Pulmonary artery endothelial cell (primary cell): Measurements from ENCODE around the gene AVPR2. TPM values are rescaled to one million over a fixed set of nuclear protein-coding genes. Genes with fewer than 3 reads are reported as not detected.

Experiments
- DNase-seq: peaks from one replicate; pipeline ENCODE4 v3.0.0-alpha.2; 2011; ENCODE audit warnings: low read depth, low spot score
- total RNA-seq: library from RNA; depleted of rRNA; stranded (reverse); fragments of >200 nt; gene quantifications from 2 replicates; pipeline ENCODE4 v1.2.3, GENCODE V29; 2014

Gene AVPR2
- total RNA-seq, 1 donor from 2014 or later: not detected

DNA sequence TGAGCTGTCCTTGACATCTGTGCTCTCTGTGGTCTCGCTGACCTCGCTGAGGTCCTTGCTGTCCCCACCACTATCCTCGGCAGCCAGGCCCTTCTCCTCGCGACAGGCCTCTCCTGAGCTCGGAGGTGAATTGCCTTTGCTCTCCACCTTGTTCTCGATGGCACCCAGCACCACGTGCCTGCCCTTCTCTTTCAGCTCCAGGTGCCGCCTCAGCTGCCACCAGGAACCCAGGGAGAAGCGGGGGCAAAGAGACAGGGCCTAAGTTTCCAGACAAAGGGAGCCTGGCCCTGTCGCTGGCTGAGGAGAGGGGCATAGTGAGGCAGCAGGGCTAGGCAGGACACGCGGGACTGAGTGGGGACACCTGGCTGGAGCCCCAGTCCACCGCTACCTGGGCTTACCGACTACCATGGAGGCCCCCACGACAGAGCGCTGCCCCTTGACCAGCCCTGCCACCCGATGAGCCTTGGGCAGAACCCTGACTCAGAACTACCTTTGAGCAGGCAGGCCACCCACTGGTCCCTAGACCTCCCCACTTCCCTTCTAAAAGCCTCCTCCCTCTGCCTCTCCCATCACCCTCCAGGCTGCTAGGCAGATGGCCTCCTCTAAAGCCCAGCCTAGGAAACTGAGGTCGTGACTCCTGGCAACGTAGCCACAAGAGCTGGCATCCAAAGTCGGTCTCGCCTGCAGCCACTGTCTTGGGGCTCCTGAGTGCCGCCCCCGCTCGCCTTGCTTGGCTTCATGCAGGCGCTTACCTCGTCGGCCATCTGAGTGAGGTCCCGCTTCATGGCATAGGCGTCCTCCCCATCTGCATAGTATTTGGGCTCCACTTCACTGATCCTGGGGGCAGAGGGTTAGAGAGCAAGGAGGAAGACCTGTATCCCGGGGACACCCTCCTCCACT, 25.8 kb downstream of the AVPR2 start:
- no peak for DNase-seq

GRCh38 chrX:153931151-153931550, 26.7 kb downstream of the AVPR2 start:
- DNase-seq: no peak

DNA sequence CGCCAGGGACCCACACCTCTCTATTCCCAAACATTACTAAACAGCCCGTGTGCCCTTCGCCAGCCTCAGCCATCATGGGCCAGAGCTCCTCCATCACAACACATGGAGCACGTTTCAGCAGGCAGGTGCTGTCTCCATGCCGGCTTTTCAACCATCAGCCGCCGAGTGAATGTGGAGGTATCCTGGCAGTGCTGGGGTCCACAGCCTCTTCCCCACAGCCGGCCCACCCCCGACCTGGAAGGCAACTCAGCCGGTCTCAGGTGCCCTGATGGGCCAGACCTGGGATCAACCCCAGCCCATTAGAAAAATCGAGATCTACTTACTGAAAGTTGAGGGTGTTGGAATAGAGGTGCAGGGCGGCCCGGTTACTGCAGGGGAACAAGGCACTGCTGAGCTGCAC, 27.3 kb downstream of the AVPR2 start:
- no peak for DNase-seq

GRCh38 chrX:153932220-153932915, 27.9 kb downstream of the AVPR2 start:
- no peak for DNase-seq

- DNase-seq: no peak
Measured at GRCh38 chrX:153933748-153934147, 29.3 kb downstream of the AVPR2 start.

DNA sequence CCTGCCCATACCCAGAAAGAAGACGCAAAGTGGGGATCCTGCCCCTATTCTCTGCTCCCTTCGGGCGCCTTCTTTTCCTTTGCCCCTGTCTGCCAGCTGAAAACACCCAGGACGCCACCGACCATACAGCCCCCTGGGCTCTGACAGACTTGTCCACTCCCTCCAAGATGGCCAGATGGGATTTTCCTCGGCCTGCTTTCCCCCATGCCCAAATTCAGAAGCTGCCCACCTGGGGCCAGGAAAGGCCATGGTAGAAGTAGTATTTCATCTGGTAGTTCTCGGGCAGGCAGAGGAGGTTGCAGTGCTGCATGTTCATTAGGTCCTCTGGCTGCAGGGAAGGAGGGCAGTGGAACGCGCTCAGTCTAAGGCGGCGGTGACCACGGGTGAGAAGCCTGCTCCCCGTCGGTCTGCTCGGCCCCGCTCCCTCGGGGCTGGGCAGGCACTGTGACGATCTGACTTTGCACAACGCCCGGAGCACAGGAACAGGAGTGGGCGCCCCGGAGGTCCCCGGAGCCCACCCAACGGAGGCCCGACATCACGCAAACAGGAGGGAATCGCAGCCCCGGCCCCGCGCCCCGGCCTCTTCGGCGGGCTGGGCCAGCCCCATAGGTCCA, 29.8 kb downstream of the AVPR2 start:
- no peak for DNase-seq

- DNase-seq: no peak
Measured at GRCh38 chrX:153934762-153935325, 30.4 kb downstream of the AVPR2 start, which contains the start of gene NAA10. Gene NAA10, minus strand, starts transcription at chrX:153935037. Its CDS starts 133 bp downstream, at chrX:153934904.

DNA sequence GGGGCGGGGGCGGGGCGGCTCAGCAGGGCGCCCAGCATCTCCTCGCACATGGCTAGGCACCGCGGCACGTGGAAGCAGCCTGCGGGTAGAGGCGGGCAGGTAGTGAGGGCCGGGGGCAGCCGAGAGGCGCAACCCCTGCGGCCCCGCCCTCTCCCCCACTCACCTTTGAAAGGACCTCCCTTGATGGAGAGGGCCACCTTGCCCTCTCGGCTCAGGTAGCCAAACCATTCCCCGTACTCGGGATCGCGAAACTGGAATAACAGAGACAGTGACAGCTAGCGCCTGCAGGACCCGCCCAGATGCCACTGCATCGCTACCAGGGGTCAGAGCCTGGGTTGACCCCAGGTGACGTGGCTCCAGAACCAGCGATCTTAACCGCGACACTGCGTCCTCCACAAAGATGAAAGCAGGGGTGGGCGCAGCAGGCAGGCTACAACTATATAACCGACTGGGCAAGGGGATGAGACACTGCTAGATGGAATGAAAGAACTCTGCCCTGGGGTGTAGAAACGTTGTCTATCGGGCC, 30.9 kb downstream of the AVPR2 start:
- DNase-seq: no peak

DNA sequence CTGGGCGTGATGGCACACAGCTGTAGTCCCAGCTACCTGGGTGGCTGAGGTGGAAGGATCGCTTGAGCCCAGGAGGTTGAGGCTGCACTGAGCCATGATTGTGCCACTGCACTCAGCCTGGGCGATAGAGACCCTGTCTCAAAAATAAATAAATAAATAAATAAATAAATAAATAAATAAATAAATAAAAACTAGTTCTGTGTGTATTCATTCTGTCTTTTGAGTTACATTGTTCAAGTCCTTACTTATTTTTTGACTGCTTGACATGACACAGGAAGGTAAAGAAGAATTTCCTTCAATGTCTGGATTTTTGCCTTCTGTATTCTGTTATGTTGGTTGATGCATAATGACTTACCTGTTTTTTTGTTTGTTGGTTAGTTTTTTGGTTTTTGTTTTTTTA, 32.6 kb downstream of the AVPR2 start:
- DNase-seq: no peak

DNA sequence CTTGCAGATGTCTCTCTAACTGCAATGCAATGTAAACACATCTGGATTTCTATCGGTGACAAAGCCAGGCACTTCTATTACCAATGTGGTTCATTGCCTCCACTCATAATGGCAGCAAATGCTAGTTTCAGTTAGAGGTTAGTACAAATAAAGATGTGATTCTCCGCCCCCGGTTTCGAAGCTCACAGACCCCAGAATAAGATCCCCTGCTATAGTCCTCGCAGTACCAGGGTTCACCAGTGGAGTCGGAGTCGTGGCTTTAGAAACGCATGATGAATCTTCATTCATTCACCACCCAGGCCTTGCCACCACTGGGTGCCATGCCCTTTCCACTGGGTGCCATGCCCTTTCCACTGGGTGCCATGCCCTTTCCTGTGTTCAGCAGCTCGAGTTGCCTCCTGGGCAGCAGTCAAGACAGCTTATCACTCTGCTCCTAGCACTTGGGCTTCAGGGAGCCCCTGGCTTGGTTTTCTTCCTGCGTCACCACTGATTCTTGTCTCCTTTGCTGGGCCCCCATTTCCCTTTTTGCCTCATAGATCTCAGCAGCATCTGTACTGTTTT, 33.8 kb downstream of the AVPR2 start:
- no peak for DNase-seq

DNA sequence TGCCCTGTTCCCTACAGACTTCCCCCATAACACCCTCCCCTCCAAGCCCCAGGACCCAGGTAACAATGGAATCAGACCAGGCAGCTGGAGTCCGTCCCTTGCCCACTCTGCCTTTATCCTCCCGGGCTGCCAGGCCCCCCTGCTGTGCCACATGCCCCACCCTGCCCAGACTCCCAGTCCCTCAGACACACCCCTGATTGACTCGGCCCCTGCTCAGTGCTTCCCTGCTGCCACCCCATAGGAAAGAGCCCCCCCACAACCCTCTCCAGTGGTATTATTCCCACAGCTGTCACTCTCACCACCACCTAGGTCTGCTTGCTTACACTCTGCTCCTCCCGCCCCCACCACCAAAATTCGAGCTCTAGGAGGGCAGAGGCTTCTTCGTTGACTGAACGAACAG, 35.1 kb downstream of the AVPR2 start:
- DNase-seq: no peak

- DNase-seq: no peak
Measured at GRCh38 chrX:153941336-153942252, 37.1 kb downstream of the AVPR2 start.

DNA sequence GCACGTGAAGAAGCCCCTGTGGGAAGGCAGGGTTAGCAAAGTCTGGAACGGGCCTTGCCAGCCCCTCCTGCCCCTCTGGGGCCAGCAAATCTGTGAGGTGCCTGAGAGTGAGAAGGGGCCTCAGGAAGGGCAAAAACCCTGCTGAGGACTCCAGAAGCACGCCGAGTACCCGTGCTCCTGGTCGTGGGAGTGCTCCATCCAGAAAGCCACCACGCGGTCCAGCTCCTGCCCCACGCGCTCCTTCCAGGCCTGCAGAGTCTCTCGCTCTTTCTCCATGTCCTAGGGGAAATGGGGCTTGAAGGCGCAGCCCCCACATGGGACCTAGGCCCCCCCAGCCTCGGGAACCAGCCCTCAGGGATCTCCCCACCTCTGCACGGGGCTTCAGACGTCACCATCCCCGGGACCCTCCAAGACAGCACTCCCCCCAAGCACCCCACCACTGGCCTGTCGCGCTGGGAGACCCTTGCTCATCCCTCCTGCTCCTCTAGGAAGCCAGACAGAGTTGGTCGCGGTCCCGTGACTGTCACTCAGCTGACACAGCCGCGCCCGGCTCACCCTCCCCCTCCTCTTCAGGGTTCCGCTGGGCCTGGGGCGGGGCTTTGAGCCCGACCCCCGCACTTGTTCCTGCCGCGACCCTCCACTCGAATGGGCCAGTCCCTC, 39.8 kb downstream of the AVPR2 start, which contains the start of gene RENBP:
RENBP (minus strand) TSS at position 504 of the 660 bp plus-strand sequence; CDS start at position 471, 33 bp downstream.
- DNase-seq: no peak

DNA sequence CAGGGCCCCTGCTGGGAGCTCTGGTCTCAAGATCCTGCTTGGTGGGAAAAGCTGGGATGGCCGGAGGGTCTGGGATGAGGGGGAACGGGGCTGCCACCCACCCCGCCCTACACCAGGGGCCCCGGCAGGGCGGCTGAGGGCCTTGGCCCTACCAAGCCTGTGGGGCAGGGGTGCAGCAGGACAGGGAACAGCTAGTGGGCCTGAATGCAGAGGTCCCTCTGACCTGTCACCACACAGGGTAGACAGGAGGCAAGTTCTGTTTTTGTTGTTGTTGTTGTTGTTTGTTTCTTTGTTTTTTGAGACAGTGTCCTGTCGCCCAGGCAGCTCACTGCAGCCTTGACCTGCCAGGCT, 40.3 kb downstream of the AVPR2 start:
- DNase-seq: no peak

GRCh38 chrX:153945956-153946943, 41.8 kb downstream of the AVPR2 start:
- DNase-seq: no peak

GRCh38 chrX:153947009-153947769, 42.7 kb downstream of the AVPR2 start:
- no peak for DNase-seq

- DNase-seq: no peak
Measured at GRCh38 chrX:153948002-153948466, 43.6 kb downstream of the AVPR2 start.
